ENCODE measurements around the gene GFOD1.

DNA sequence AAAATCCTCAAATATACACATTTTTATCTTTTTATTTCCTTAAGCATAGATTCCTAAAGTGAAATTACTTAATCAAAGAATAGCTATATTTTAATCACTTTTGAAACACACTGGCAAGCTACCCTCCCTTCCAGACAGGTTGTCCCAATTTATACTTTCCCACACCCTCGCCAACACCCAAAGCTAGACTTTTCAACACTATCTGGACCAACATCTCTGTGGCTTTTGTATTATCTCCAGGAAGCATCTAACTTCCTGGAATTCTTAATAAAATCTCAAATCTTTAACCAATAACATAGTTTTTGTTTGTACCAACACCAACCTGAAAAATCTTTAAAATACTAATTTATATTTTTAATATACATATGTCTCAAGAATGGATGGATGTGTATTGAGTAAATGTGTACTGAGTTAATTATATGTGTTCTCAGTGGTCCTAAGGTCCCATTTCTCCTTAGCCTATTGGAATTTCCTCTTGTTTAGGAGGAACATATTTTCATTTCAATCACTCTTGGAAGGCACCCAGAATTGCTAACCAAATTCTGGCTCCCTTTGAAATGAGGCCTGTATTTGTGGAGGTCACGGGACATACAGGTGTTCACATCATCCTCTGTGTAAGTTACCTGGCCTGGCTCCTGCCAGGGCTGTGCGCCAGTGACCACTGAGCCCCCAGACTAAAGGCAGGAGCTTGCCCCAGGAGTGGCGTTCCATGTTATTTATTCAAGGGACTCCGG is 17.4 kb upstream of the GFOD1 start:
- TF ChIP-seq, protein P1, sequence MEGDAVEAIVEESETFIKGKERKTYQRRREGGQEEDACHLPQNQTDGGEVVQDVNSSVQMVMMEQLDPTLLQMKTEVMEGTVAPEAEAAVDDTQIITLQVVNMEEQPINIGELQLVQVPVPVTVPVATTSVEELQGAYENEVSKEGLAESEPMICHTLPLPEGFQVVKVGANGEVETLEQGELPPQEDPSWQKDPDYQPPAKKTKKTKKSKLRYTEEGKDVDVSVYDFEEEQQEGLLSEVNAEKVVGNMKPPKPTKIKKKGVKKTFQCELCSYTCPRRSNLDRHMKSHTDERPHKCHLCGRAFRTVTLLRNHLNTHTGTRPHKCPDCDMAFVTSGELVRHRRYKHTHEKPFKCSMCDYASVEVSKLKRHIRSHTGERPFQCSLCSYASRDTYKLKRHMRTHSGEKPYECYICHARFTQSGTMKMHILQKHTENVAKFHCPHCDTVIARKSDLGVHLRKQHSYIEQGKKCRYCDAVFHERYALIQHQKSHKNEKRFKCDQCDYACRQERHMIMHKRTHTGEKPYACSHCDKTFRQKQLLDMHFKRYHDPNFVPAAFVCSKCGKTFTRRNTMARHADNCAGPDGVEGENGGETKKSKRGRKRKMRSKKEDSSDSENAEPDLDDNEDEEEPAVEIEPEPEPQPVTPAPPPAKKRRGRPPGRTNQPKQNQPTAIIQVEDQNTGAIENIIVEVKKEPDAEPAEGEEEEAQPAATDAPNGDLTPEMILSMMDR (IDR thresholded peaks at IDR 0.05): no peak
- TF ChIP-seq EP300 (IDR thresholded peaks at IDR 0.05) (no peak), POLR2A (IDR thresholded peaks at IDR 0.05) (no peak)
